ENCODE measurements around the gene ARHGAP31.
A peak's percentile ranks its signal among the peaks of the same experiment; 100 is the strongest.
"Not testable (repeated sequence)": the region's sequence is repeated elsewhere in the genome, so short reads cannot be mapped to it uniquely, and the experiment has no call there.

The ARHGAP31 gene

DNA sequence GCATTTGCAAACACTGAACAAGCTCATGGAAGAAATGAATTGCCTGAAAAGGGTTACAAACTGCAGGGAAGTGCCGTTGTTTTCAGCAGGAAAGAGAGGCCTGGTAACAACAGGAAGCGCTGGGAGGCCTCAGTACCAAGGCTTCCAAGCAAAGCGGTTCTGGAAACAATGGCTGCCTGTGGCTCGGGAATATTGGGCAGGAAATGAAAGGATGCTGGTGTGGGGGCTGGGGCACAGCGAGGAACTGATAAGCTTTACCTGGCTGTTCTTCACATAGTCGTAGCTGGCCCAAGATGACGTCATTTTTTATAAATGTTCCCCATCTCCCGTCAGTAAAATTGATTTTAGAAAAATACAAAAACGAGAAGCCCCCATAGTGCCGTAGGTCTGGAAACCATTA lies 55.9 kb downstream of the ARHGAP31 start:
- no peak for DNase-seq (ENCODE audit: low read depth)

DNA sequence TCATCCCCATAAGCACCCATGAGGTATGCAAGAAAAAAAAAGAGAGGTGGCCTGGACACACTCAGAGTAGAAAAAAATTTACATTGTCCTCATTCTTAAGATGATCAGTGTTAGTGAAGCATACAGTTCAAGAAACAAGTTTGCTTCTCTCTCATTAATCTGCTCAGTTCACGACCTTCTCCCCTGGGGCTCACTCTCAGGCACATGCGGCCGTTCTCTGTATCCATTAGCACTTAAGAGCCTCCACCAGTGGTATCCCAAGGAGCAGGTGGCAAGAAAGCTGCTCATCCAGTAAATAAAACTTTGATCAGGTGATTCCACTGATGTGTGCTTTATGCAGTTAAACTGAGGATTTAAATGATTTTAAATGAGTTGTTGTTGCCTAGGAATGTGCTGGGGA lies 57.4 kb downstream of the ARHGAP31 start:
- no peak for DNase-seq (ENCODE audit: low read depth)

DNA sequence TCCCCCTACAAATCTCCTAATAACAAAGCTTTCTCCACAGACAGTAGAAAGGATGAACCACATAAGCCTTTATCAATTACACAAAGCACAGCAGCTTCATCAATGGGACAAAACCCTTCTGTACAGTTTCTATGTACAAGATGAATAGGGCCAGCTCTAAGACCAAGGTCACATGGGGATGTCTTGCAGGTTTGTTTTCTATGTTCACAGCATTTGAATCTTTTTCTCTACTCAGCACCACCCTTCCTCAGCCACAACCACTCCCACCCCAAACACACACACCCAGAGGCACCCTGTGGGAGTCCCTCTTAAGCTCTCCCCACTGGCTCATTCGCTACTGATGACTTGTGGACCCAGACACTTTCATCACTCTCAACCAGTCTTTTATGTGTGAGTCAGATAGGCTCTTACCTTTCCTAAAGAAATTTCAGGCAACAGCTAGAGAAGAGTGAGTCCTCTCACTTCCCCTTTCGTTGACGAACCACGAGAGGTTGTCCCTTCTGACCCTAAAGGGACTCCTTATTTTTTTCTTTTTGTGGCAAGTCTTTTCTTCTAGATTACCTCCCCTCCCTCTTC lies 57.9 kb downstream of the ARHGAP31 start:
- no peak for DNase-seq (ENCODE audit: low read depth)

GRCh38 chr3:119352863-119353527 lies 58.8 kb downstream of the ARHGAP31 start:
- DNase-seq (ENCODE audit: low read depth) = peak; percentile 49

DNA sequence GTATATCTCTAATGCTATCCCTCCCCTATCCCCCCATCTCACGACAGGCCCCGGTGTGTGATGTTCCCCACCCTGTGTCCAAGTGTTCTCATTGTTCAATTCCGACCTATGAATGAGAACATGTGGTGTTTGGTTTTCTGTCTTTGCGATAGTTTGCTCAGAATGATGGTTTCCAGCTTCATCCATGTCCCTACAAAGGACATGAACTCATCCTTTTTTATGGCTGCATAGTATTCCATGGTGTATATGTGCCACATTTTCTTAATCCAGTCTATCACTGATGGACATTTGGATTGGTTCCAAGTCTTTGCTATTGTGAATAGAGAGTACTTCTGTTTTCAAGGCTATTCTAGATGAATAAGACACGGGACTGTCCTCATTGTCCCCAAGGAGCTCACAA lies 61.4 kb downstream of the ARHGAP31 start:
- DNase-seq (ENCODE audit: low read depth) = not testable (repeated sequence)

- no peak for DNase-seq (ENCODE audit: low read depth)
Measured at GRCh38 chr3:119356646-119357045, 62.5 kb downstream of the ARHGAP31 start.

DNA sequence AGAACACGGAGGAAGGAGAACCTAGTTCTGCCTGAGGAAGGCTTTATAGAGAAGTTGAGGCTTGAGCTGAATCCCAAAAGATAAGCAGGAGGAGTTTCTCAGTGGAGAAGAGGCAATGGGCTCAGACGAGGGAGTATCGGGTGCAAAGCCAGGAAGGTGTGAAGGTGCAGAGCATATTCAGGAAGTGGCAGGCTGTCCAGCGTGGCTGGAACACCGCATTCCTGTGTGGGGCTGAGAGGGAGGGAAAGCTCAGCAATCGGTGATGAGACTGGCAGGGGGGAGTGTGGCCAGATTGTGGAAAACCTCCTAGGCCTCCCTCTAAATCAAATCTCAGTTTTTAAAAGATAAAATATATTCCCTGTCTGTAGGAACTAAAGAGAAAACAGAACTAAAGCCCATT lies 63.0 kb downstream of the ARHGAP31 start:
- no peak for DNase-seq (ENCODE audit: low read depth)

DNA sequence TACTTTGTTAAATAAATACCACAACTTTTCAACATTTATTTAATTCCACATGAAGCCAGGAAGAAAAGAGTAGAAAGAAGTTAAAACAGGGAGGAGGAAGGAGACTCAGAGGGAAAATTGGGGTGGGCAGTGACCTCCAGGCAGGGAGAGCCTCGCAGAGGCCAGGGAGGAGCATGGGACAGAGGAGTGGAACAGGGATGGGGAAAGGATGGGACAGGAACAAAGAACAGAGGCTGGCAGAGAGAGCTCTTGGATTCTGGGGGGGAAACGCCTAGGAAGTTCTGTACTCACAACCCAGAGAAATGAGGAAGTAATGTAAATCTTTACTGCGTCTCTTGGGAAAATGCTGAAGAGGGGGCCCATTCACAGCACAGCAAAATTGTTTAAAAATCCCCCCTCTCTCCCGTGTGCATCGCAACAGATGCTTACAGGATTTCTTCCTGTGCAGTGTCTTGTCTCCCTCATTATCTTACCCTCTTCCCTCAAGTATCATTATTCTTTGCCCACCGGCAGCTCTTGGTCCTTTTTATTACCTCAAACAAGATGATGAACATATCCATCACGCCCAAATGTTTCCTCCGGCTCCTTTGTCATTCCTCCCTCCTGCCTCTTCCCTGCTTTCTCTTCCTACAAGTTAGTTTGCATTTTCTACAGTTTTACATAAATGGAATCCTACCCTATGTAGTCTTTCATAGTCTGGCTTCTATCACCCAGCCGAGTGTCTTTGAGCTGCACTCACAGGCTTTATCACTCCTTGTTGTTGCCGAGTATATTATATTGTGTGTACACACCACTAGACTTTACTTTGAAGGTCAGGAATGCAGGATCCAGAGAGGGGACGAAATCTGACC lies 65.5 kb downstream of the ARHGAP31 start:
- no peak for DNase-seq (ENCODE audit: low read depth)

GRCh38 chr3:119360736-119361462 lies 66.7 kb downstream of the ARHGAP31 start:
- DNase-seq (ENCODE audit: low read depth) = no peak

DNA sequence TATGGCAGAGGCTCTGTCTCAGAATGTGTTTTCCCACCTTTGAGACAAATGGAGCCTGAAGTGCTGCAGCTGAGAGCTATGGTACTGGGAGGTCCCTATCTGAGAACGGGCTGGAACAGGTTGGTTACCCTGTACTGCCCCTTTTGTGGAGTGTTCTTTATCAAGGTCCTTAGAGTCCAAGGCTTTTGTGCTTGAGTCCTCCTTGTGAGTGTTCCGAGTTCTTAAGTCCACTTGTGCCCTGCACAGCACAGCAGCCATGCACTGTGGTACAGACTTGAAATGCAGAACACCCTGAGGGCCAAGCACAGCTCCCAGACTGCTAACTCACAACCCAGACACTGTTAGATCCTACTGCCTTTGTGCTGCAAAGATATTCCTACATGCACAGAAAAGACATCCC lies 67.8 kb downstream of the ARHGAP31 start:
- no peak for DNase-seq (ENCODE audit: low read depth)

DNA sequence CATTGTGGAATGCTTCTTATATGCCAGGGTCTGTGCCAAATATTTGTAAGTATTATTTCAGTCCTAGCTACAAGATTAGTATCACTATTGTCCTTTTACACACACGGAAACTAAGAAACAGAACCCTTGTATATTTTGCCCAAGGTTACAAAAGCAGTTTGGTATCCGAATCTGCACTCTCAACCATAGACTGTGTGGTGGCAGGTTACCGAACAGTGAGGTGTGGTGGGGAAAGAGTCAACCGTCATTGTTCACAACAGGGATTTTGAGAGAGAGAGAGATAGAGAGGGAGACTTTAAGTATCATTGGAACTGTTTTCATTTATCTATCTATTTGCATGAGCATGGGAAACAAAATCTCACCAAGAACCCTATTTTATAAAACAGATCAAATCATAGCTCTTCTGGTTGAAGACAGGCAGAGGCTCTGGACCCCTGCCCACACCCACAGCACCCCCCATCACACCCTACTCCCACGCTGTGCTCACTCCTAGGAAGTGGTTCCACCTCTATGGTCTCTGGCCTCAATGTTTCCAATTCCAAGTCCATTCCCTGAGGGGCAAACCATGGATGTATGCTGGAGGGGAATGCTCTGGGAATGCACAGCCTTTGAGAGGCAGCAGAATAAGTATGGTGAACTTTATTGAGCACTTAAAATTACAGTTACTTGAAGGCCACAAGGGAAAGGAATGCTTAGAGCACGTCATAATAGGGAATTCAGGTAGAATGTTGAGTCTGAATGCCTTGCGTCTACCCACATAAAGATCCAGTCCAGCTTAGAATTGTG lies 69.0 kb downstream of the ARHGAP31 start:
- no peak for DNase-seq (ENCODE audit: low read depth)

DNA sequence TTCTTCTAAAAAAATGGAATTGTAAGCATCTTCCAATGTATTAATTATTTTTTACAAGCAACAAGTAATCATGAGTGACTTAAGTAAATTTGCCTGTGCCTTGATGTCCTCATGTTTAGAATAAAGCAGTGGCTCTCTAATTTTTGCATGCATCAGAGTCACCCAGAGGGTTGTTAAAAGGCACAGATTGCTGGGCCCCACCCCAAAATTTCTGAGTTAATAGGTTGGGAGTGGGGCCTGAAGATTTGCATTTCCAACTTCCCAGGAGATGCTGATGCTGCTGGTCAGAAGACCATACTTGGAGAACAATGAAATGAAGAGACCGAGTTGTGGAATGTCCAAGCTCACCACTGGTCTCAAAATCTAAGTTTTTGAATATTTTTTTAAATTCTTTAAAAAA lies 70.2 kb downstream of the ARHGAP31 start:
- no peak for DNase-seq (ENCODE audit: low read depth)

DNA sequence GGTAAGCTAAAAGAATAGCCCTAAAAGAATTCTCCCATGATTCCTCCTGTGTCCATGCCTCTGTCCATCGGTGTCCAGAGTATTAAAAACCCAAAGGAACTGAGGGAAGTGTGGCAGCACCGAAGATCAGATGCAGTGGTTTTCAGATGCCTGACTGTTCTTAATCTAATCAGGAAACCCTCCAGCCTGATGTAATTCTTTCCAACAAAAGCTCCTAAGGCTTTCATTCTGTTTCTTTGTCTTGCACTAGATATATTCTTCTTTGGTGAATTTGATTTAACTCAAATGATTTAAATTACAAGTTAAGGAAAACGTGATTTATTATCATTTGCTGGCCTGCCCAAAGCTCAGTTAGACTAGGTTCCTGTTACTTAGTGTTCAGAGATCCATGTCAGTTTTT lies 71.2 kb downstream of the ARHGAP31 start:
- no peak for DNase-seq (ENCODE audit: low read depth)

DNA sequence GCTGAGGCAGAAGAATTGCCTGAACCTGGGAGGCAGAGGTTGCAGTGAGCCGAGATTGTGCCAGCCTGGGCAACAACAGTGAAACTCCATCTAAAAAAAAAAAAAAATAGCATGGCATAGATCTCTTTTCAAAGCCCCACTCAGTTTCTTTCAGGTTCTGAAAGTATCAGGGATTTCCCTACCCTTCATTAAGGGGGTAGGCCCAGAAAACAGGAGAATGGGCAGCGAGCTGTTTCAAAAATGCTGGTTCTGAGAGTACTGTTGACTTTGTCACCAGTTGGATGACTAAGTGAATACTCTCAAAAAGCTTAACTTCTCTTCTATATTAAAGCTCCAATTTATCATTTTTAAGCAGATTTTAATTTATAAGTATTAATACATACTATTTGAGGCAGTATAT lies 72.8 kb downstream of the ARHGAP31 start:
- no peak for DNase-seq (ENCODE audit: low read depth)

GRCh38 chr3:119368298-119368697 lies 74.1 kb downstream of the ARHGAP31 start:
- DNase-seq (ENCODE audit: low read depth) = peak; percentile 47

DNA sequence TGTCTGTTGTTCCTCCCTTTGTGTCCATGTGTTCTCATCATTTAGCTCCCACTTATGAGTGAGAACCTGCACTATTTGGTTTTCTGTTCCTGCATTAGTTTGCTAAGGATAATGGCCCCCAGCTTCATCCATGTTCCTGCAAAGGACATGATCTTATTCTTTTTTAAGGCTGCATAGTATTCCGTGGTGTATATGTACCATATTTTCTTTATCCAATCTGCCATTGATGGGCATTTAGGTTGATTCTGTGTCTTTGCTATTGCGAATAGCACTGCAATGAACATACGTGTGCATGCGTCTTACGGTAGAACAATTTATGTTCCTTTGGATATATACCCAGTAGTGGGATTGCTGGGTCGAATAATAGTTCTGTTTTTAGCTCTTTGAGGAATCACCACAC lies 77.6 kb downstream of the ARHGAP31 start:
- not testable (repeated sequence) for DNase-seq (ENCODE audit: low read depth)

DNA sequence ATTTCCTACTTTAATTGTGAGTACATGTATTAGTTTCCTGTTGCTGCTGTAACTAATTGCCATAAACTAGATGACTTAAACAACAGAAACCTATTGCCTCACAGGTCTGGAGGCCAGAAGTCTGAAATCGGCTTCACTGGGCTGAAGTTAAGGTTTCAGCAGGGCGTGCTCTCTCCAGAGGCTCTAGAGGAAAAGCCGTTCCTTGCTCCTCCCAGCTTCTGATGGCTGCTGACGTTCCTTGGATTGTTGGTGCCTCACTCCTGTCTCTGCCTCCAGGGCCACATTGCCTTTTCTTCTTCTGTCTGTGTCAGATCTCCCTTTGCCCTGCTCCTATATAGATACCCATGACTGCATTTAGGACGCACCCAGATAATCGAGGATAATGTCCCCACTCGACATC lies 80.9 kb downstream of the ARHGAP31 start:
- no peak for DNase-seq (ENCODE audit: low read depth)

DNA sequence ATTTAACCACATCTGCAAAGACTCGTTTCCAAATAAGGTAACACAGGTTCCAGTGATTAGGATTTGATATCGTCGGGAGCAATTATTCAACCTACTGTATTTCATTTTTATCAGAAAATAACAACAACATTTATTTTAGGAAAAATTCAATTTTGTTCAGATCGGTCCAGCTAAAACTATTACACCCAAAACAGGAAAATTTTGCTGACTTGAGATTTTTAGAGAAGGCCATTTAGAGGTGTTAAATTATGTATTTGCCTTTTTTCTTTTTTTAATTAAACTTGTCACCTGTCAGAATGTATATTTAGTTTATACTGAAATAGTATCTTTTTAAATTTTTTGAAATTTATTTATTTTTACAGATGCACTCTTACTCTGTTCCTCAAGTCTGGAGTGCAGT lies 81.3 kb downstream of the ARHGAP31 start:
- DNase-seq (ENCODE audit: low read depth) = no peak

DNA sequence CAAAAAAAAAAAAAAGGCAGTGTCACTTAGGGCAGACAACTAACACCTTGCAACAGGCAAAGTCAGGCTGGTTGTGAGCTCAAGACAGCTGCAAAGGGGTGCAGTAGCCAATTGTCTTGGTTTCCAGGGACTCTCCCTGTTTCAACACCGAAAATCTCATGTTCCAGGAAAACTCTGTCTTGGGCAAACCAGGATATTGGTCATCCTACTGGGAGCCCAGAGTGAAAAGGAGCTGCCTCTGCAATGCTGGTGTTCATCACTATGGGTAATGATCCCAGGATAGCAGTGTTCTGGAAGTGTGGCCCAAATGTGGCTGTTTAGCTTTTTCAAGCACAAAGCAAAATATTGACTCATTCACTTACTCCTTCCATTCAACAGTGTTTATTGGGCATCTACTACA lies 82.6 kb downstream of the ARHGAP31 start:
- no peak for DNase-seq (ENCODE audit: low read depth)

DNA sequence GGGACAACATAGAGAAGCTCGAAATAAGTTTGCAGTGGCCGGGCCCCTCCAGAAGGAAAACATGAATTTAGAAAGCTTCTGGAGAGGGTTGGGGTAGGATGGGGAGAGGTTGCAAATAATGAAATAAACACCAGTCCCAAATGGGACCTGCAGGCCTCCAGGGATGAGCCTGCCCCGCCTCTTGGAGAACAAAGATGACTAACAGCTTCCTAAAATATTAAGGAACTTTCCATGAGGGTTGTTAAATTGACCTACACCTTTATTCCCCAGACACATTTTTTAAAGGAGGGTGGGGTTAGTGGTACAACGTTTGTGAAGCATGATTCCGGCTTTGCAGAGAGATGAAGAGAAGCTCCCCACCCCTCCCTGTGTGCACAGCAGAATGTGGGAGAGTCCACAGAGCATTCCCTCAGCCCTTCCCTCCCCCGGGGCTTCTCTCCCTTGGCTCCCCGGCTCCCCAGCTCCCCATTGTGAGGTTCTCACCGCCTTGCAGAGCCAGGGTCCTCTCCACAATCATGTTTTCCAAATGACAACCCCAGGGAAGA lies 84.1 kb downstream of the ARHGAP31 start:
- no peak for DNase-seq (ENCODE audit: low read depth)

DNA sequence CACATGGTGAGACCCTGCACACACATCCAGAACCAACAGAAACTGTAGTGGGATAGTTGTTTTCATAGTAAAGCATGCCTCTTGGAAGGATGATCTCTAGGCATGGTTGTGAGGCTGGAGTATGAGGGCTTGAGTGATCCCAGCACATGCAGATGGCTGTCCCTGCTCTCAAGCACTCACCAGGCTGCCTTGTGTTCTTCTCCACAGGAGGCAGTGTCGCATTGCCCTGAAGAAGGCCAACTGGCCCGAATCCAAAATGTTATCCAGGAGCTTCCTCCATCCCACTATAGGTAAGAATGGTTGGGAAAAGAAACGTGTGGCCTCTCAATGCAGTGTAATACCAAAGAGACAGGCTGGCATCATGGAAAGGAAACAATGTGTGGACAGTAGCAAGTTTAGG lies 86.5 kb downstream of the ARHGAP31 start:
- no peak for DNase-seq (ENCODE audit: low read depth)

- no peak for DNase-seq (ENCODE audit: low read depth)
Measured at GRCh38 chr3:119382134-119382533, 88.0 kb downstream of the ARHGAP31 start.

Data from fibroblast of the conjunctiva (primary cell).